Breast epithelium (tissue), 4 donors: ENCODE data around the gene HOOK2. TPM values are rescaled to one million over a fixed set of nuclear protein-coding genes. Genes with fewer than 3 reads are reported as not detected.
A peak's percentile ranks its signal among the peaks of the same experiment; 100 is the strongest.

Experiments used
- DNase-seq, 2 donors: peaks; one replicate each; pipeline ENCODE4 v3.0.0-alpha.2; 2019; ENCODE audit warnings: low spot score in 2 of 2
- H3K27ac ChIP-seq, 2 donors: fragments of 200-600 bp; sonication (generic) in 1 of 2; one replicate each; pipeline ENCODE4 v1.5.1; 2016 to 2019; ENCODE audit warnings: mild to moderate bottlenecking in 1 of 2
- H3K27me3 ChIP-seq, 2 donors: fragments of 200-600 bp; sonication (generic) in 1 of 2; one replicate each; pipeline versions ENCODE4 v1.5.1 to v1.6.0; 2017 to 2019; ENCODE audit warnings: control low read depth in 1 of 2, mild to moderate bottlenecking in 1 of 2
- H3K36me3 ChIP-seq: fragments of 200-600 bp; one replicate; pipeline ENCODE4 v1.5.1; 2019
- H3K4me1 ChIP-seq, 2 donors: fragments of 200-600 bp; sonication (generic); one replicate each; pipeline ENCODE4 v1.5.1; 2016 to 2019; ENCODE audit warnings: control low read depth in 1 of 2
- H3K4me3 ChIP-seq, 3 donors: fragments of 200-600 bp; sonication (generic); 1 replicate in 2 of 3; 2 replicates in 1 of 3; pipeline ENCODE4 v1.5.1; 2016 to 2019; ENCODE audit warnings: mild to moderate bottlenecking in 3 of 3, moderate library complexity in 2 of 3
- H3K9me3 ChIP-seq, 2 donors: fragments of 200-600 bp; sonication (generic) in 1 of 2; one replicate each; pipeline ENCODE4 v1.5.1; 2016 to 2019; ENCODE audit warnings: control low read depth in 1 of 2
- CTCF ChIP-seq, 3 donors: fragments of 450-650 bp; IDR thresholded peaks; one replicate each; pipeline ENCODE4 v1.5.1; 2016 to 2017; ENCODE audit warnings: antibody characterized with exemption in 3 of 3, mild to moderate bottlenecking in 3 of 3, moderate library complexity in 3 of 3
- POLR2A ChIP-seq: fragments of 450-650 bp; IDR thresholded peaks from one replicate; pipeline ENCODE4 v1.6.1; 2016; ENCODE audit warnings: antibody characterized with exemption, mild to moderate bottlenecking, moderate library complexity
- POLR2AphosphoS5 ChIP-seq, 3 donors: sonication (generic); formaldehyde crosslinking; IDR thresholded peaks; one replicate each; pipeline ENCODE4 v1.6.1; 2017; ENCODE audit warnings: antibody characterized with exemption in 3 of 3
- intact Hi-C: fragments of 100-400 bp; cut with DNase I; formaldehyde crosslinking; loops from one replicate; pipeline ENCODE4 v1.15.1; 2023; ENCODE audit warnings: low total_unique reads
- total RNA-seq, 3 donors: library from RNA; depleted of rRNA; stranded (reverse); fragments of >200 nt; gene quantifications; one replicate each; pipeline ENCODE4 v1.1.0, GENCODE V29; 2016

The HOOK2 gene
- total RNA-seq, 3 donors from 2014 or later = 45.8 to 101 (median 98.6) TPM

DNA sequence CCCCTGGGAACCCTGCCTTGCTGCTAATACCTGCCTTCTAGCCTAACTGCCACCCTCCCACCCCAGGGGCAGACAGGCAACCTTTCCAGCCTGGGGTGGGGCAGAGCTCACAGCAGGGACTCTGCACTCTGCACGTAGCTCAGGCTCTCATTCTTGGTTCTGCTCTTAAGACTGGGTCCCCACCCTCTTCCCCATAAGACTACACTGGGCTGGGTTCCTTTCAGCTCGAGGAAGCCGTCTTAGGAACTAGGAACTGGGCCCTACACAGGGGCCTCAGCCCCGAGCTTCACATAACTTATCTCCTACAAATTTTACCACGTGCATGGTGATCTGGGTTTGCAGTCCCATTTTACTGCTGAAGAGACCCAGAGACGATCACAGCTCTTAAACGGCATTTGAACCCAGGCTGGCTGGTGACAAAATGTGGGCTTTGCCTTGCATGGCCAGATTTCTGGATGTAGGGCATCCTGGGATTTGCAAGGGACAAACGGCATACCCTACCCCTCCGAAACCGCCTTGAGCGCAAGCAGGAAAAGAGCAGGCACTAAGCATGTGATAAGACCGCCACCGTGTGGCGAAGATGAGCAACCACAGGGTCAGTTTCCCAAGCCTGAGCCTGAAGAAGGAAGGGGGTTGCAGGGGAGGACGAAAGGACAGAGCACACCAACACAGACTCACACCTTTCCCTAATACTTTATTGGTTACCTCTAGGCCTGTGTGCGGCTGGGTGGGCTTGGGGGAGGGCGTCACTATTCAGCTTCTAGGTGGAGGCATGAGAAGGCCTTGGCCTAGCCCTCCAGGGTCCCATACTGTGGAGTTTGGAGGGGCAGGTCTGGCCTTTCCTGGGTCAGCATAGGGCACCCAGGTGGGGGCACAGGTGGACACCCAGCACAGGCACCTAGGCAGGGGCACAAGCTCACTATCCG lies 21.1 kb upstream of the HOOK2 start:
- H3K36me3 ChIP-seq = no peaks in the 10 kb centered on the region
- intact Hi-C loops = no loop called here
- no peaks in the 10 kb centered on the region for H3K9me3 ChIP-seq
- TF ChIP-seq POLR2AphosphoS5 (IDR thresholded peaks at IDR 0.05) = peak; percentile 68 to 93 (median 72)
- peak; percentile 97 to 99 (median 99) for TF ChIP-seq CTCF (IDR thresholded peaks at IDR 0.05)
- TF ChIP-seq POLR2A = peak; percentile 26
- H3K4me3 ChIP-seq = peak overlapping the region in 1 of 3 donors; percentile 6
- peaks cover 0 to 17% of the 10 kb centered on the region in 2 donors for H3K4me1 ChIP-seq
- H3K27ac ChIP-seq = peak overlapping the region; percentile 1 to 64
- no peaks in the 10 kb centered on the region for H3K27me3 ChIP-seq
- peak in 1 of 2 donors; percentile 61 for DNase-seq

DNA sequence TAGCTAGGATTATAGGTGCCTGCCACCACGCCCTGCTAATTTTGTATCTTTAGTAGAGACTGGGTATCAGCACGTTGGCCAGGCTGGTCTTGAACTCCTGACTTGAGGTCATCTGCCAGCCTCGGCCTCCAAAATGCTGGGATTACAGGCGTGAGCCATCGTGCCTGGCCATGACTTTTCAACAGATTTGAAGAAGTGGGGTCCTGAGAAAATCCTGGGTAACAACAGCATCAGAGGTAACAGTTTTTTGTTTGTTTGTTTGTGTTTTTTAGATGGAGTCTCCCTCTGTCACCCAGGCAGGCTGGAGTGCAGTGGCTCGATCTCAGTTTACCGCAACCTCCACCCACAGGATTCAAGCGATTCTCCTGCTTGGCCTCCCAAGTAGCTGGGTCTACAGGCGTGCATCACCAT lies 19.6 kb upstream of the HOOK2 start:
- Histone ChIP-seq H3K27me3 (no peaks in the 10 kb centered on the region), H3K27ac (peak overlapping the region; percentile 40 to 98), H3K9me3 (no peaks in the 10 kb centered on the region), H3K4me3 (no peak overlapping the region), H3K36me3 (no peaks in the 10 kb centered on the region), H3K4me1 (peaks cover 0 to 10% of the 10 kb centered on the region in 2 donors)
- intact Hi-C loops = no loop called here
- no peak for DNase-seq
- TF ChIP-seq CTCF (IDR thresholded peaks at IDR 0.05) = no peak
- TF ChIP-seq POLR2AphosphoS5 (IDR thresholded peaks at IDR 0.05) = no peak
- TF ChIP-seq POLR2A = no peak

- Histone ChIP-seq H3K4me3 (peak overlapping the region; percentile 92 to 100 (median 95)), H3K27ac (peak overlapping the region; percentile 98 to 100), H3K4me1 (peaks cover 5 to 10% of the 10 kb centered on the region in 2 donors), H3K27me3 (no peaks in the 10 kb centered on the region), H3K36me3 (no peaks in the 10 kb centered on the region), H3K9me3 (no peaks in the 10 kb centered on the region)
- intact Hi-C loops = no loop called here
- TF ChIP-seq POLR2AphosphoS5 (IDR thresholded peaks at IDR 0.05) = peak in 1 of 3 donors; percentile 45
- TF ChIP-seq CTCF (IDR thresholded peaks at IDR 0.05) = no peak
- no peak for DNase-seq
Measured at GRCh38 chr19:12794196-12794941, 19.0 kb upstream of the HOOK2 start.

DNA sequence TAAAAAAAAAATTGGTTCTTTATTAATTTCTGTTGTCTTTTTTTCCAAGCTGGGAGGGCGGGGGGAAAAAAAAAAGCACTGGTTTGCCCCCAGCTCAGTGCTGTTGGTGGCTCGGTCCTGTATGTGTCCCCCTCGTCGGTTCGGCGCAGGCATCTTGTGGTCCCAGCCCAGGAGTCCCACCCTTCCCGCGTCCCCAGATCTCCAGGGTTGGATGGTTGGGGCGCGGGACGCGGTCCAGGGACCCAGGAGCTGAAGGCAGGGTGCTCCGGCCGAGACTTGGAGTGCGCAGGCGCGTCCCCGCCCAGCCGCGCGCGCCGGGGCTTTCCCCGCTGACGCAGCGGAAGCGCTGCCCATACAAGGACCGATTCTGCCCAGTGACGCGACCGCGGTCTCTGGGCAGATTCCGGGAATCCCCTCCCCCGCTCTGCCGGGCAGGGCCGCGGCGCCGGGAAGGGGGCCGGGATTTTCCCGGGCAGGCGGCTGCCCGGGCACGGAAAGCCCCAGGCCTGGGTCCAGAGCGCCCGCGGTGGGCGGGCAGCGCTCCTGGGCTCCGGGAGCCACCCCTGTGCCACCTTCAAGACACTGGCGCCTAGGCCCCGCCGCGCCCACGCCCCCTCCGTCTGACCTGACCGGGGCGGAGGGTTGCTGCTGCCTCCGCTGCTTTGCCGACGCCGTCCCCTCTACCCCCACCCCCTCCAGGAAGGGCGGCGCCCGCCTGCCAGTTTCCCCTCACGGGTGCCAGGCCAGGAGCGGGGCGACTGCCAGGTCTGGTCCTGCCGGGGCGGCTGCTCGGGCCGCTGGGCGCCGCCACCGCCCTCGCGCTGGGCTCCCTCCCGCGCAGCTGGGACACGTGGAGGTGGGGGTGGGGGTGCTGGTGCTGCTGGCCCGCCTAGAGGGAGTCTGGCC lies 18.2 kb upstream of the HOOK2 start:
- Histone ChIP-seq H3K36me3 (no peaks in the 10 kb centered on the region), H3K4me1 (peaks cover 6 to 19% of the 10 kb centered on the region in 2 donors), H3K4me3 (peak overlapping the region; percentile 92 to 100 (median 95)), H3K9me3 (no peaks in the 10 kb centered on the region), H3K27ac (peak overlapping the region; percentile 98 to 100), H3K27me3 (no peaks in the 10 kb centered on the region)
- TF ChIP-seq CTCF (IDR thresholded peaks at IDR 0.05) = peak in 1 of 3 donors; percentile 7
- peak; percentile 88 to 99 (median 96) for TF ChIP-seq POLR2AphosphoS5 (IDR thresholded peaks at IDR 0.05)
- TF ChIP-seq POLR2A = peak; percentile 82
- intact Hi-C loops = no loop called here
- DNase-seq = peak; percentile 93 to 94
